Esophagus (tissue), 2 donors: ENCODE measurements around the gene KCTD17. TPM values are rescaled to one million over a fixed set of nuclear protein-coding genes. Genes with fewer than 3 reads are reported as not detected.

Experiments used
- H3K27ac ChIP-seq, 2 donors: one replicate each; pipeline ENCODE4 v1.5.1; 2013; ENCODE audit warnings: low read depth in 2 of 2, mild to moderate bottlenecking in 2 of 2, inconsistent platforms in 1 of 2, low read length in 1 of 2, moderate library complexity in 1 of 2
- H3K27me3 ChIP-seq, 2 donors: one replicate each; pipeline ENCODE4 v1.6.1; 2013; ENCODE audit warnings: low read length in 2 of 2, control low read depth in 1 of 2, mild to moderate bottlenecking in 1 of 2; ENCODE audit not compliant: insufficient read depth in 2 of 2, control insufficient read depth in 1 of 2
- H3K36me3 ChIP-seq, 2 donors: one replicate each; pipeline ENCODE4 v1.6.1; 2013; ENCODE audit warnings: low read length in 1 of 2; ENCODE audit not compliant: control insufficient read depth in 2 of 2, insufficient read depth in 2 of 2
- H3K4me1 ChIP-seq, 2 donors: one replicate each; pipeline ENCODE4 v1.6.1; 2013; ENCODE audit warnings: low read length in 1 of 2; ENCODE audit not compliant: control insufficient read depth in 2 of 2, insufficient read depth in 2 of 2
- H3K4me3 ChIP-seq, 2 donors: one replicate each; pipeline ENCODE4 v1.5.1; 2013; ENCODE audit warnings: low read length in 2 of 2, mild to moderate bottlenecking in 2 of 2, low read depth in 1 of 2, moderate library complexity in 1 of 2
- H3K9me3 ChIP-seq, 2 donors: one replicate each; pipeline ENCODE4 v1.6.1; 2013; ENCODE audit warnings: mild to moderate bottlenecking in 2 of 2, low read depth in 1 of 2, low read length in 1 of 2, moderate library complexity in 1 of 2; ENCODE audit not compliant: control insufficient read depth in 2 of 2, insufficient read depth in 1 of 2
- WGBS, 2 donors: extraction: QIAGEN DNeasy Blood & Tissue Kit; methylation state at CpG; one replicate each; pipeline ENCODE4 v1.1.7; 2013; 5-methylcytosine and 5-hydroxymethylcytosine counted together
- polyA plus RNA-seq, 2 donors: library from polyadenylated mRNA; stranded (reverse); fragments of 200-250 nt; gene quantifications; one replicate each; pipeline ENCODE4 v1.2.3, GENCODE V29; 2013
- donor health status: healthy with polysubstance abuse.
- donor health status: Bipolar disorder and iron deficiency.

KCTD17 gene
- polyA plus RNA-seq, 2 donors, result 6.7 to 7.4 TPM

DNA sequence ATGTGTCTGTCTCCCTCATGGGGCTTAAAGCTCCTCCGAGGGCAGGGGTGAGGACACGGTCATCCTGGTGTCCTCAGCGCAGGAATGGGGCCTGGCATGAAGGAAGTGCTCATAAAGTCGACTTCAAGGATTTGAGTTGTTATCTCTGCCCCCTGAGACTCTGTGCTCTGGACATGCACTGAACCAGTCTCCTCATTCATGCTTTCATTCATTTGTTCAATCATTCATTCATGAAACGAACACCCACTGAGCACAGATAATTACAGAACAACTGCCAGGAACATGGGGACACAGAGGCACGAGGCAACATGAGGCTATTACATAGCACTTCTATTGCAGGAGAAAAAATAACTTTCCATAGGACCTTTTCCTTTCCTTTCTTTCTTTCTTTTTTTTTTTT is 41.5 kb downstream of the KCTD17 start:
- Histone ChIP-seq H3K4me1 (no peaks in the 10 kb centered on the region), H3K36me3 (no peaks in the 10 kb centered on the region), H3K9me3 (no peaks in the 10 kb centered on the region), H3K4me3 (no peak overlapping the region), H3K27me3 (no peaks in the 10 kb centered on the region), H3K27ac (no peak overlapping the region)
- 64 to 70% methylated on average over 6 of the region's 6 CpGs for WGBS, 2 donors

DNA sequence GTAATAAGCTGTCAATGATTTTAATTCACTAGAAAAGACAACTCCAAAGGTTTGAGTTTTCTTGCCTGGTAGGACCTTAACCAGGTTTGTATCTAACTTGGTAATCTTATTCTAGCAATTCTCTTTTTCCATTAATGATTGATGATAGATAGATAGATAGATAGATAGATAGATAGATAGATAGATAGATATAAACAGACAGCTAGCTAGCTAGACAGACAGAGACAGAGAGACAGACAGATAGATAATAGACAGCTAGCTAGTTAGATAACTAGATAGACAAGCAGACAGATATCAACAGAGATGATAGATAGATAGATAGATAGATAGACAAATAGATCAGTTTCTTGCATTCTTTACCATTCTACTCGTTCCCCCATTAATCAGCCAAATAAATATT is 42.7 kb downstream of the KCTD17 start:
- Histone ChIP-seq H3K9me3 (no peaks in the 10 kb centered on the region), H3K4me3 (no peak overlapping the region), H3K27ac (no peak overlapping the region), H3K36me3 (no peaks in the 10 kb centered on the region), H3K27me3 (no peaks in the 10 kb centered on the region), H3K4me1 (no peaks in the 10 kb centered on the region)
- 48 to 68% methylated on average over 1 of the region's 1 CpG for WGBS, 2 donors

DNA sequence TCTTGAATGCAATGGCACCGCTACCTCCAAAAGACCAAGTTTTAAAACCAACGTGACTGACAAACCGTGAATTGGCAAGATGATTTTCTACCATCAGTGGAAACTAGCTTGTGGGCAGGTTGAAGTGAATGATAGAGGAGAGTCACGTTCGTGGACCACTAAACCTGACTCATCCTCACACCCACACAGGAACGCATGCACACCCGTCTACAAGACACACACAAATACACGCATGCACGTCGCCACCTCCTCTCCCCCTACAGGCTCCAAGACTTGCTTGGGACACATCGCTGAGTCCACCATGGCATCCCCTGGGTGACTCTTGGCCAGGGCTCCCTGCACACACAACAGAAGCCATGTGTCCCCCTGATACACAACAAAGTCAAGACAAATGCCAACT is 43.6 kb downstream of the KCTD17 start:
- Histone ChIP-seq H3K4me1 (no peaks in the 10 kb centered on the region), H3K27me3 (no peaks in the 10 kb centered on the region), H3K4me3 (no peak overlapping the region), H3K27ac (no peak overlapping the region), H3K9me3 (no peaks in the 10 kb centered on the region), H3K36me3 (no peaks in the 10 kb centered on the region)
- WGBS, 2 donors, result 64 to 68% methylated on average over 11 of the region's 11 CpGs

DNA sequence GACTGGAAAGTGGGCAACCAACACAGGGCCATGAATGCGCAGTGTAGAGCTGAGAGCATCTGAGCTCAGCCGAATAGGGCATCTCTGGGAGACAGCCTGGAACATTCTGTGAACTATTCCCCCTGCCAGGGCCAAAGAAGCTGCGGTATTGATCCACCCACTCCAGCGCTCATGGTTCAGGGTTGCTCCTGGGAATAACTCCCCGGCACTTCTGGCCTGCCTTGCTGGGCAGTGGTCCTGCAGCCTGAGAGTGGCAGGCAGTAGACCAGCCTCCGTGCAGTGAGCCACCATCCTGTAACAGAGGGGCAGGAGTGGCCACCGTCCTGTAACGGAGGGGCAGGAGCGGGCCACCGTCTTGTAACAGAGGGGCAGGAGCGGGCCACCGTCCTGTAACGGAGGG is 45.8 kb downstream of the KCTD17 start:
- WGBS, 2 donors, result 81 to 86% methylated on average over 13 of the region's 13 CpGs
- H3K4me1 ChIP-seq, result no peaks in the 10 kb centered on the region
- H3K27ac ChIP-seq, result no peak overlapping the region
- no peaks in the 10 kb centered on the region for H3K27me3 ChIP-seq
- H3K36me3 ChIP-seq, result no peaks in the 10 kb centered on the region
- H3K9me3 ChIP-seq, result no peaks in the 10 kb centered on the region
- no peak overlapping the region for H3K4me3 ChIP-seq

DNA sequence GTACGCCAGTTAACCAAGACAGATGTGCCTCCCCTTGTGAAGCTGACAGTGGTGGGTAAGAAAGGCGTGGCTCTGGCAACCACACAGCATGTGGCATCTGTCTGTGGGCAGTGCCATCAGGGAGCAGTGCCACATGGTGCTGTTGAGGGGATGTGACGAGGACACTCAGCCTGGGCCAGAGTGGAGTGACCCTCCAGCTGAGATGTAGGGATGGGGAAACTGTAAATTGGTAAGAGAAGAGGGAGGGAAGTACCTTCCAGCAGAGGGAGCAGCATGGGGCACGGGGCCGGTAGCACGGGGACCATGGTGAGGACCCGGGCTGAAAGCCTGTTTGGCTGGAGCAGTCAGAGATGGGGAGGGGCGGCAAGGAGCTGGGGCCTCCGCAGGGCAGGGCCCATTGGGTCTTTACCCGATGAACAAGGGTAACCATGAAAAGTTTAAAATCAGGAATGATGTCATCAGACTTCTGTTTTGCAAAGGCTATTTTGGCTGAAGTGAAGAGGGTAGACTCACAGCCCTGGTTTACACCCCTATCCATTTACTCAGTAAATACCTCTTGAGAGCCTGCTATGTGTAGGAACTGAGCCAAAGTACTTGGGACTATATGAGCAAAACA is 47.5 kb downstream of the KCTD17 start:
- H3K9me3 ChIP-seq, result no peaks in the 10 kb centered on the region
- no peaks in the 10 kb centered on the region for H3K27me3 ChIP-seq
- H3K27ac ChIP-seq, result no peak overlapping the region
- no peaks in the 10 kb centered on the region for H3K4me1 ChIP-seq
- 60 to 64% methylated on average over 10 of the region's 10 CpGs for WGBS, 2 donors
- H3K36me3 ChIP-seq, result no peaks in the 10 kb centered on the region
- H3K4me3 ChIP-seq, result no peak overlapping the region

DNA sequence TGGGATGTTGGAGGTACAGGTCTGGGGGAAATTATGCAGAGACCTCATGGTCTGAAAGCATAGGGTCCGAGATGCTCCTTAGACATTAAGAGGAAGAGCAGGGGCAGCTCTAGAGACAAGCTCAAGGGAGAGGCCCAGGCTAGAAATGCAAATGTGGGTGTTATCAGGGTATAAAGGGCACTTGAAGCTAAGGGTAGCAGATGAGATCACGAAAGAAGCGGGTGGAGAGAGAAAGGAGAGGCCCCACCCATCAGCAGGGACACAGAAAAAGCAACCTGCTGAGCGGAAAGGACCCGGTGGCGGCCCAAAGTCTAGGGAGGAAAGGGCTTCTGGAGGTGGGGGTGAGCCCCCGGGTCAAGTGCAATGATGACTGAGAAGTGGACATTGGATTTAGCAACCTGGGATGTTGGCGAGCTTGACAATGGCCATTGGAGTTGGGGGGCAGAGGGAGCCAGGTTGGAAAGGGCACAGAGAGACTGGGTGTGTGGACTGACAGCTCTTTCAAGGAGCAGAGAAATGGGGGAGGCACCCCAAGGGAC is 49.1 kb downstream of the KCTD17 start:
- Histone ChIP-seq H3K9me3 (no peaks in the 10 kb centered on the region), H3K36me3 (no peaks in the 10 kb centered on the region), H3K27me3 (no peaks in the 10 kb centered on the region), H3K4me3 (no peak overlapping the region), H3K27ac (no peak overlapping the region), H3K4me1 (no peaks in the 10 kb centered on the region)
- 67 to 74% methylated on average over 8 of the region's 8 CpGs for WGBS, 2 donors

DNA sequence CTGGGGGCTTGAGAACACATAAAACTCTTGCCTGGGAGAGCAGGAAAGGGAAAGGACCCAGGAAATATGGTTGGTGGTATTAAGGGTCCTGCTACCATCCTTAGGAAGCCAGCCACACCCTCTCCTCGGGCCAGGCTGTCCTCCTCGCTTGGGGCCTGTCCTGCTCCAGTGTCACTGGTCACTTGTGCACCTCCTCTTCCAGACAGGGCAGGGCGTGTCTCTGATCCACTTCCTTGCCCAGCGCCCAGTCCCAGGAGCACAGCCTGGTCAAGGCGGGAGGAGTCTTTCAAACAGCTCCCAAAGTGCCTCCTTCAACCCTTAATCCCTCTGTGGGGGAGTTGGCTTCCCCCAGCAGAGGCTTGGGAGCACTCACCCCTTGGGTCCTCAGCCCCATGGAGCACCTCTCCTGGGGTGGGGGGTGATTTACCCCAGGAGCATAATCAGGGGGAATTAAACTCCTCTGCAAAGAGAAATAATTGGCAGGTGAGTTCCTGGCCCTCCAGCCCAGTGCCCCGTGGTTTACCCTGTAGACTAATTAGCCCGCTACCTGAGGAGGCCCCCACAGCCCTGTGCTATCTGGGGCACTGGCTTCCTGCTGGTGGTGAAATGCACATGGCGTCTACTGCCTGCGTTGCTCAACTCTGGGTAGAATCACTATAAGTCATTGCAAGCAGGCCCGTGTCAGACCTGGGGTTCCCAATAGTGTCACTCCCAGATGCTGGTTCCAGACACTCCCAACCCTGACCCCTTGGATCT is 49.9 kb downstream of the KCTD17 start:
- H3K36me3 ChIP-seq, result no peaks in the 10 kb centered on the region
- no peaks in the 10 kb centered on the region for H3K4me1 ChIP-seq
- H3K4me3 ChIP-seq, result no peak overlapping the region
- H3K27me3 ChIP-seq, result no peaks in the 10 kb centered on the region
- WGBS, 2 donors, result 82 to 84% methylated on average over 10 of the region's 10 CpGs
- no peak overlapping the region for H3K27ac ChIP-seq
- no peaks in the 10 kb centered on the region for H3K9me3 ChIP-seq

DNA sequence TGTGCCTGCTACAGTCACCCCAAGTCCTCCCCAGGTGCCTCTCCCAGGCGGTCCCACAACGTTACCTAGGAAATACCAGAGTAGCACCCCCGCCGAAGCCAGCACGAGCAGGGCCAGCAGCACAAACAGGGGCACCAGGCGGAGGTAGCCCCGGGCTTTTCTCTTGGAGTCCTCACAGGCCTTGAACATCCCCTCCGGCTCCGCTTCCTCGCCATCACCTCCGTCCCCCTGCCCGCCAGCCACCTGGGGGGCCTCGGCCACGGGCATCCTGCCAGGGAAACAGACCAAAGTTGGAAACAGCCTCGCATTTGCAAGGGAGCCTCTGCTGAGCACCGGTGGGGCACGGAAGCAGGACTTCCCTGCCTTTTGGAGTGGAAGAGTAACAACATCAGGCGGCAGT is 51.6 kb downstream of the KCTD17 start:
- H3K36me3 ChIP-seq, result no peaks in the 10 kb centered on the region
- WGBS, 2 donors, result 66 to 73% methylated on average over 18 of the region's 18 CpGs
- no peak overlapping the region for H3K27ac ChIP-seq
- H3K9me3 ChIP-seq, result no peaks in the 10 kb centered on the region
- H3K27me3 ChIP-seq, result no peaks in the 10 kb centered on the region
- H3K4me1 ChIP-seq, result no peaks in the 10 kb centered on the region
- no peak overlapping the region for H3K4me3 ChIP-seq

DNA sequence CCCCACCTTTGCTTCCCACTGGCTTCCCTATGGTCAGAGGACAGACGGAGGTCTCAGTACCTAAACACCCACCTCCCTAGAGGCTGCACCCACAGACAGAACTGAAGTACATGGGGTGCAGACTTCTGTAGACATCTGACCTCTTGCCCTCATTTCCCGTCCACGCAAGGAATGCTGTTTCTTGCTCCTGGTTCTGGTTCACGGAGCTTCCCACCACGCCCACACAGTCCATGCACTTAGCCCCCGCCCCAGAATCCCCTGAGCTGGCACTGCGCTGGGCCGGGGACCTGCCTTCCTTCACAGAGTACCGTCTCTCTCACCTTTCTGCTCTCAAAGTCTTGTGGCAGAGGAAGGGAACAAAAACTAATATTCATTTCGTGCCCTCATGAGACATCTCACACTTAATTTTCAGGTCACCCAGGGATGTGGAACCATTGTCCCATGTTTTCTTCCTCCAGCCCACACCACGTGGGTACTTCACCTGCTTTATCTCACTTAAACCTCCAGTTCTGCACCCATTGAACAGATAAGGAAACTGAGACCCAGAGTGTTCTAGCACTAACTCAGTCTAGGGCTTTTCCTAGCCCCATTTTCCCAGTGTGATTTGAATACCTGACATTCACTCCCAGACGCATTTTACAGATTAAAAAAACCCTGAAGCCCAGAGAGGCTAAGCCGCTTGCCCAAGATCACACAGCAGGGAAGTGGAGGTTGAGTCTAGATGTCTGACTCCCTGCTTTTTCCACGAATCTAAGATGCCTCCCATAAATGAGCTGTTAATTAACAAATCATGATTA is 52.3 kb downstream of the KCTD17 start:
- no peak overlapping the region for H3K27ac ChIP-seq
- no peaks in the 10 kb centered on the region for H3K4me1 ChIP-seq
- H3K4me3 ChIP-seq, result no peak overlapping the region
- no peaks in the 10 kb centered on the region for H3K27me3 ChIP-seq
- H3K36me3 ChIP-seq, result no peaks in the 10 kb centered on the region
- 66 to 71% methylated on average over 14 of the region's 14 CpGs for WGBS, 2 donors
- H3K9me3 ChIP-seq, result no peaks in the 10 kb centered on the region
